Gastrocnemius medialis (tissue), 4 donors: ENCODE results near the gene ADAMTS8.

Experiments used
- POLR2A ChIP-seq, 2 donors: fragments of 450-650 bp; IDR thresholded peaks; one replicate each; pipeline ENCODE4 v1.6.1; 2017; ENCODE audit warnings: antibody characterized with exemption in 2 of 2, mild to moderate bottlenecking in 2 of 2, moderate library complexity in 2 of 2
- TF ChIP-seq, protein P1 (sequence below), 5 experiments: fragments of 450-650 bp in 3 of 5; fragments of 200-600 bp in 2 of 5; sonication (generic) in 2 of 5; IDR thresholded peaks in 4 of 5; conservative IDR thresholded peaks in 1 of 5; 1 replicate in 4 of 5; 2 replicates in 1 of 5; pipeline ENCODE4 v1.5.1; 2016 to 2019; ENCODE audit warnings: antibody characterized with exemption in 5 of 5, mild to moderate bottlenecking in 3 of 5, moderate library complexity in 3 of 5

GRCh38 chr11:130471731-130472433, 43.5 kb upstream of the ADAMTS8 start:
- TF ChIP-seq, protein P1, sequence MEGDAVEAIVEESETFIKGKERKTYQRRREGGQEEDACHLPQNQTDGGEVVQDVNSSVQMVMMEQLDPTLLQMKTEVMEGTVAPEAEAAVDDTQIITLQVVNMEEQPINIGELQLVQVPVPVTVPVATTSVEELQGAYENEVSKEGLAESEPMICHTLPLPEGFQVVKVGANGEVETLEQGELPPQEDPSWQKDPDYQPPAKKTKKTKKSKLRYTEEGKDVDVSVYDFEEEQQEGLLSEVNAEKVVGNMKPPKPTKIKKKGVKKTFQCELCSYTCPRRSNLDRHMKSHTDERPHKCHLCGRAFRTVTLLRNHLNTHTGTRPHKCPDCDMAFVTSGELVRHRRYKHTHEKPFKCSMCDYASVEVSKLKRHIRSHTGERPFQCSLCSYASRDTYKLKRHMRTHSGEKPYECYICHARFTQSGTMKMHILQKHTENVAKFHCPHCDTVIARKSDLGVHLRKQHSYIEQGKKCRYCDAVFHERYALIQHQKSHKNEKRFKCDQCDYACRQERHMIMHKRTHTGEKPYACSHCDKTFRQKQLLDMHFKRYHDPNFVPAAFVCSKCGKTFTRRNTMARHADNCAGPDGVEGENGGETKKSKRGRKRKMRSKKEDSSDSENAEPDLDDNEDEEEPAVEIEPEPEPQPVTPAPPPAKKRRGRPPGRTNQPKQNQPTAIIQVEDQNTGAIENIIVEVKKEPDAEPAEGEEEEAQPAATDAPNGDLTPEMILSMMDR (IDR thresholded peaks at IDR 0.05 in 4 of 5, conservative IDR thresholded peaks at IDR 0.05 in 1 of 5) = no peak
- no peak for TF ChIP-seq POLR2A (IDR thresholded peaks at IDR 0.05)
